NCI-H345 treated with DMSO at 0.1 percent for 48 hours (cell line): Measurements from ENCODE around the gene MAGEB4.

ENCODE experiments used
- DNase-seq: peaks from one replicate; lab custom pipeline; 2025; ENCODE audit not compliant: unreplicated experiment; lab: John Stamatoyannopoulos, UW

Gene MAGEB4

GRCh38 chrX:30283456-30284200 lies 41.8 kb downstream of the MAGEB4 start:
- DNase-seq = no peak
